ENCODE measurements around the gene SLC22A31.

- TF ChIP-seq JUNB (CRISPR knock-in tag; conservative IDR thresholded peaks at IDR 0.05) = no peak
- TF ChIP-seq SAFB2 (IDR thresholded peaks at IDR 0.05; ENCODE audit: borderline replicate concordance, low read depth, low read length, severe bottlenecking) = no peak
- TF ChIP-seq, protein P1, sequence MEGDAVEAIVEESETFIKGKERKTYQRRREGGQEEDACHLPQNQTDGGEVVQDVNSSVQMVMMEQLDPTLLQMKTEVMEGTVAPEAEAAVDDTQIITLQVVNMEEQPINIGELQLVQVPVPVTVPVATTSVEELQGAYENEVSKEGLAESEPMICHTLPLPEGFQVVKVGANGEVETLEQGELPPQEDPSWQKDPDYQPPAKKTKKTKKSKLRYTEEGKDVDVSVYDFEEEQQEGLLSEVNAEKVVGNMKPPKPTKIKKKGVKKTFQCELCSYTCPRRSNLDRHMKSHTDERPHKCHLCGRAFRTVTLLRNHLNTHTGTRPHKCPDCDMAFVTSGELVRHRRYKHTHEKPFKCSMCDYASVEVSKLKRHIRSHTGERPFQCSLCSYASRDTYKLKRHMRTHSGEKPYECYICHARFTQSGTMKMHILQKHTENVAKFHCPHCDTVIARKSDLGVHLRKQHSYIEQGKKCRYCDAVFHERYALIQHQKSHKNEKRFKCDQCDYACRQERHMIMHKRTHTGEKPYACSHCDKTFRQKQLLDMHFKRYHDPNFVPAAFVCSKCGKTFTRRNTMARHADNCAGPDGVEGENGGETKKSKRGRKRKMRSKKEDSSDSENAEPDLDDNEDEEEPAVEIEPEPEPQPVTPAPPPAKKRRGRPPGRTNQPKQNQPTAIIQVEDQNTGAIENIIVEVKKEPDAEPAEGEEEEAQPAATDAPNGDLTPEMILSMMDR (IDR thresholded peaks at IDR 0.05 in 2 of 3, conservative IDR thresholded peaks at IDR 0.05 in 1 of 3; ENCODE audit: insufficient read depth in 2 of 3, low read depth in 1 of 3, low read length in 3 of 3) = no peak
- no peak for TF ChIP-seq POLR2A (conservative IDR thresholded peaks at IDR 0.05)
- no peak for TF ChIP-seq NR2C2 (CRISPR knock-in tag; IDR thresholded peaks at IDR 0.05)
- no peak for TF ChIP-seq NR2C2 (tag; IDR thresholded peaks at IDR 0.05)
- no peak for TF ChIP-seq SP2 (IDR thresholded peaks at IDR 0.05; ENCODE audit: extremely low read depth, low read depth, low read length, poor library complexity, severe bottlenecking)
Observed at GRCh38 chr16:89147085-89147817, 53.1 kb downstream of the SLC22A31 start.
